ENCODE results near the gene DNMT1. TPM values are rescaled to one million over a fixed set of nuclear protein-coding genes. Genes with fewer than 3 reads are reported as not detected.

Gene DNMT1
- polyA plus RNA-seq, 1 donor from 2014 or later: 74.6 TPM

DNA sequence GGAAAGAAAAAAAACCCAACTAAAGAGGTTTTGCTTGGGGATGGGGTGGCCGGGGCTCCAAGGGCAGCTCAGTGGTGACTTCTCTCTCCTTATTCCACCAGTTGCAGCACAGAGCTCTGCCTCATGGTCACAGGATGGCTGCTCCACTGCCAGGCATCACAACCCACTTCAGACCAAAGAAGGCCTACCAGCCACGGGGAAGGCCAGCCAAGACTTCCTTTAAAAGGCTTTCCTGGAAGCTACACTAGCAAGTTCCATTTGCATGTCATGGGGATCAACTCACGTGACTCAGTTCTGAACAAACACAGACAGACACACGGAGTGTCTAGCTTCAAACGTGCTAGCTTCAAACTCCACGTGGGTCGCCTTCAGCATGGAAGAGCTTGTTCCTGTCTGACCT lies 61.8 kb downstream of the DNMT1 start:
- no peaks in the 10 kb centered on the region for H3K9me3 Mint-ChIP-seq
- H3K27me3 Mint-ChIP-seq: no peaks in the 10 kb centered on the region
- no peak overlapping the region for H3K27ac Mint-ChIP-seq
- peaks cover 2% of the 10 kb centered on the region for H3K36me3 Mint-ChIP-seq
- H3K4me3 Mint-ChIP-seq: no peak overlapping the region
- peaks cover 0 to 3% (median 0%) of the 10 kb centered on the region in 3 donors for H3K4me1 Mint-ChIP-seq

GRCh38 chr19:10126213-10126639 lies 68.5 kb downstream of the DNMT1 start:
- no peaks in the 10 kb centered on the region for H3K27me3 Mint-ChIP-seq
- H3K4me1 Mint-ChIP-seq: peaks cover 5 to 14% (median 11%) of the 10 kb centered on the region in 3 donors
- peak overlapping the region in 1 of 3 donors; percentile 12 for H3K27ac Mint-ChIP-seq
- no peaks in the 10 kb centered on the region for H3K9me3 Mint-ChIP-seq
- H3K36me3 Mint-ChIP-seq: peaks cover 2% of the 10 kb centered on the region
- peak overlapping the region in 2 of 4 donors; percentile 37 to 51 for H3K4me3 Mint-ChIP-seq

DNA sequence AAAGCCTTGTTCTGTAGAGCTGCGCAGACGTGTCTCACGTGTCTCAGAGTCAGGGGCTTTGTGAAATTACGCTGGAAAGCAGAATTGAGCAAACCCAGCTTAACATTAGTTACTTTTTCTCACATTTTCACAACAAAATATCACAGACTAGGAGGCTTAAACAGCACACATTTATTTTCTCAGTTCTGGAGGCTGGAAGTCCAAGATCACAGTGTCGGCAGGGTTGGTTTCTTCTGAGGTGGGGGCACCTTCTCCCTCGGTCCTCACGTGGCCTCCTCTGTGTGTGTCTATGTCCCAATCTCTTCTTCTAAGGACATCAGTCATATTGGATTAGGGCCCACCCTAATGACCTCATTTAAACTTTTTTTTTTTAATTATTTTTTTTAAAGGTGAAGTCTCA lies 70.3 kb downstream of the DNMT1 start:
- Mint-ChIP-seq H3K27me3 (no peaks in the 10 kb centered on the region), H3K4me3 (peak overlapping the region in 1 of 4 donors; percentile 40), H3K27ac (no peak overlapping the region), H3K4me1 (peaks cover 9 to 20% (median 10%) of the 10 kb centered on the region in 3 donors), H3K36me3 (peaks cover 2% of the 10 kb centered on the region), H3K9me3 (no peaks in the 10 kb centered on the region)

GRCh38 chr19:10122045-10122444 lies 72.7 kb downstream of the DNMT1 start:
- Mint-ChIP-seq H3K4me3 (peak overlapping the region in 1 of 4 donors; percentile 52), H3K27ac (peak overlapping the region in 1 of 3 donors; percentile 55), H3K4me1 (peaks cover 12 to 20% (median 13%) of the 10 kb centered on the region in 3 donors)

DNA sequence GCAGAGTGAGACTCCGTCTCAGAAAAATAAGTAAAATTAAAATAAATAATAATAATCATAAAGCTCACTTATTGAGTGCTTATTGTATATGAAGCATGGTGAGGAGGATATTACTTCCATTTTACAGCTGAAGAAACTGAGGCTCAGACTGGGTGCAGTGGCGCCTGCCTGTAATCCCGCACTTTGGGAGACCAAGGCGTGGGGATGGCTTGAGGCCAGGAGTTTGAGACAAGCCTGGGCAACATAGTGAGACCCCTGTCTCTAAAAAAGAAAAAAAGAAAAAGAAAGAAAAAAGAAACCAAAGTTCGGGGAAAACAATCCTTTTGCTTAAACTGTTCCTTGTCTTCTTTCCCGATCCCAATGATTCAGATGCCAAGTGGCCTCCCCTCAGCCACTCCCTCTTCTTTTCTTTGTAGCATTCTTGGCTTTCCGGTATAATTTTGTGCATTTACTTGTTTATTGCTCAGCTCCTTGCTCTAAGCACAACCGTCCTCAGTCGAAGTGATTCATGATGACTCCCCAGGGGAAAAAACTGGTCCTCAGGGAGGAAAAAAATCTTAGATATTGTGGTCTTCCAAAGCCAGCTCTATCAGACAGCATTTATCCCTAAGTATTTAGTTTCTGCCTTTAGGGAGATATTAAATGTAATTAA lies 74.1 kb downstream of the DNMT1 start:
- H3K4me1 Mint-ChIP-seq: peaks cover 9 to 14% (median 9%) of the 10 kb centered on the region in 3 donors
- peaks cover 5% of the 10 kb centered on the region for H3K36me3 Mint-ChIP-seq
- H3K27ac Mint-ChIP-seq: no peak overlapping the region
- no peaks in the 10 kb centered on the region for H3K9me3 Mint-ChIP-seq
- H3K27me3 Mint-ChIP-seq: no peaks in the 10 kb centered on the region
- no peak overlapping the region for H3K4me3 Mint-ChIP-seq

More at GRCh38 chr19:10122045-10122444, 72.7 kb downstream of the DNMT1 start:
- H3K9me3 Mint-ChIP-seq: no peaks in the 10 kb centered on the region
- H3K27me3 Mint-ChIP-seq: no peaks in the 10 kb centered on the region
- H3K36me3 Mint-ChIP-seq: peaks cover 6% of the 10 kb centered on the region

GRCh38 chr19:10118960-10119359 lies 75.8 kb downstream of the DNMT1 start:
- no peaks in the 10 kb centered on the region for H3K27me3 Mint-ChIP-seq
- H3K4me3 Mint-ChIP-seq: peak overlapping the region; percentile 90 to 98 (median 94)
- H3K36me3 Mint-ChIP-seq: peaks cover 5% of the 10 kb centered on the region
- no peaks in the 10 kb centered on the region for H3K9me3 Mint-ChIP-seq
- peaks cover 7 to 14% (median 9%) of the 10 kb centered on the region in 3 donors for H3K4me1 Mint-ChIP-seq
- peak overlapping the region in 1 of 3 donors; percentile 23 for H3K27ac Mint-ChIP-seq

DNA sequence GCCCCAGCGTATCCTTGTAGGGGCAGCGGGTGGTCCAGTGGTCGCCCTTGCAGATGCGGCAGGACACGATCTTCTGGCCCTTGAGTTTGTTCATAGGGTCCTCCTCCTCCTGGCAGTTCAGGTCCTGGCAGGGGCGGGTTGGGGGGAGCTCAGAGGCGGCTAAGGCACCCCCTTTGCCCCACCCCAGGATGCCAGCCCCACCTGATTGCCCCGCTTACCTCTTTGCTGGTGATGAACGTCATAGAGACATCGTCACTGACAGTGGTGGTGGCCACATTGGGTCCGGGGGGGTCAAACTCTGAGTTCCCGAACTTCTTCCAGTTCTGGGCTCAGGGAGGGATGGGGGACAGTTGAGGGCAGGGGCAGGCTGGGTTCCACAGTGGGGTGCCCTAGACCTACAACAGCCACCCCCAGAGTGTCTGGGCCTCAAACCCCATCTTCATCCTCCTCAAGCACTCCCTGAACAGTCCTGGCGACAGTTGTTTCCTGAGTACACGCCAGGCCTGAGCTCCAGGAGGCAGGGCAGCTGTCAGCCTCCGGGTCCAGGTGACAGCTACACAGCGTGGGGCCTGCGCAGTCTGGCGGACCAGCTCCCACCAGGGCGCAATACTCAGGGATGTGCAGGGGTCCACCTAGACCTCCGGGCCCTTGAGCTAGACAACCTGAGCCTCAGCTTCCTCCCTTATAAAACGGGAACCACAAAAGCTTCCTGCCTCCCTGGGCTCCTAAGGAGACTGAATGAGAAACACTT lies 77.7 kb downstream of the DNMT1 start:
- peak overlapping the region in 3 of 4 donors; percentile 23 to 84 (median 41) for H3K4me3 Mint-ChIP-seq
- H3K27ac Mint-ChIP-seq: peak overlapping the region in 1 of 3 donors; percentile 83
- peaks cover 15 to 16% (median 16%) of the 10 kb centered on the region in 3 donors for H3K4me1 Mint-ChIP-seq
- H3K27me3 Mint-ChIP-seq: peaks cover 2% of the 10 kb centered on the region
- H3K9me3 Mint-ChIP-seq: no peaks in the 10 kb centered on the region
- peaks cover 5% of the 10 kb centered on the region for H3K36me3 Mint-ChIP-seq

DNA sequence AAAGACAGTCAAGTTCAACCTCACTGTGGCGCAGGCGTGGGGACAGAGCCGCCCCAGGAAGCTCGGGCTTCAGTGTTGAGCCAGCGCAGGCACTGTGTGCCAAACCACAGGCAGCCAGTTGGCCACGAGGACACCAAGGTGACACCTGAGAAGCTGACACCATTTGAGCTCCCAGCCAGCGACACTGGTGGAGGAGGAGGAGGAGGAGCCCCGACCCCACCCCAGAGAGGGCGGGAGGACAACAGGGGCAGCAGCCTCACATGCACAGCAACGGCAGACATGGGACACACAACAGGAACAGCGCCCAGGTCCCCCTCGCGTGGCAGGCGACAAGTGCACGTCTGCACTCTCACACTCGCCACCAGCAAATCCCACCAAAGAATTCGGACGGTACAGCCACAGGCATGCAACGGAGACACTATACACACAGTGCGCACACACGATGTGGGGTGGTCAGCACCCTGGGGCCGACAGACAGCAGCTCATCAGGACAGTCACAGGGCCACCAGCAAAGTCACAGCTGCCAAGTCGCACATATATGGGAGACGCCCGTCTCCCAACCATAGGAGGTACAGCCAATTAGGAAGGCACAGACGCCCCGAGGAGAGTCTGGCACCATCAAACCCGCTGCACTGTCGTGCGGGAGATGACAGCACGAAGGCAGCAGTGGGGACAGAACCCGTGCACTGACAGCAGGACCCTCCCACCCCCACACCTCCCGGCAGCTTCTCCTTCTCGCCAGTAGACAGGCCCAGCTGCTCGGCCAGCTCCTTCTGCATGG lies 78.5 kb downstream of the DNMT1 start:
- Mint-ChIP-seq H3K27me3 (peaks cover 2% of the 10 kb centered on the region), H3K9me3 (no peaks in the 10 kb centered on the region), H3K36me3 (peaks cover 5% of the 10 kb centered on the region), H3K4me1 (peaks cover 17 to 22% (median 21%) of the 10 kb centered on the region in 3 donors), H3K27ac (peak overlapping the region in 2 of 3 donors; percentile 67 to 87), H3K4me3 (peak overlapping the region in 1 of 4 donors; percentile 84)

DNA sequence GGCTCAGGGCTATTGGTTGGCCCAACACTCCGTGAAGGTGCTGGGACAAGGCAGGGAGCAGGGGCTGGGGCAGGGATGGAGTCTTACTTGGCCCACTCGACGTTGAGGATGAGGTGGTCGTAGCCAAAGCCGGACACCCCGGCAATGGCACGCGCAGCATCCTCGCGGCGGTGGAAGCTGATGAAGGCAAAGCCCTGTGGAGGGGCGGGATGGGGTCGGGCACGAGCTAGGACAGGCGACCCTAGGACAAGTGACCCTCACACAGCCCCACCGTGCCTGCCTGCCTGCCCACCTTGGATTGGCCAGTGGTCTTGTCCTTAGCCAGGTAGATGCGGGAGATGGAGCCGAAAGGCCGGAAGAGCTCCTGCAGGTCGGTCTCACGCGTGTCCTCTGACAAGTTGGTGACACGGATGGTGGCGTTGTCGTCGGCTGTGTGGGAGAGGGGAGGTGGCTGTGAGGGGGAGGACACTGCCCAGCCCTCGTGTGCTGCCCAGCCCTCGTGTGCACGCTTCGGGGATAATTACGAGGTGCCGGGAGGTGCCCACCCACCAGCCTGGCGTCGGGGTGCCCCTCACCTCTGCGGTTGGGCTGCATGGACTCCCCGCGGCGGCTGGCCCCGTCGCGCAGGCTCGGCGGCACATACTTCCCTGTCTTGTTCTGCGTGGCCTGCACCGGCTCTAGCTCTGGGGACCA lies 79.2 kb downstream of the DNMT1 start:
- peak overlapping the region in 1 of 3 donors; percentile 67 for H3K27ac Mint-ChIP-seq
- H3K4me1 Mint-ChIP-seq: peaks cover 20 to 27% (median 24%) of the 10 kb centered on the region in 3 donors
- H3K4me3 Mint-ChIP-seq: peak overlapping the region in 1 of 4 donors; percentile 84
- no peaks in the 10 kb centered on the region for H3K9me3 Mint-ChIP-seq
- H3K27me3 Mint-ChIP-seq: peaks cover 2% of the 10 kb centered on the region
- H3K36me3 Mint-ChIP-seq: peaks cover 5% of the 10 kb centered on the region

DNA sequence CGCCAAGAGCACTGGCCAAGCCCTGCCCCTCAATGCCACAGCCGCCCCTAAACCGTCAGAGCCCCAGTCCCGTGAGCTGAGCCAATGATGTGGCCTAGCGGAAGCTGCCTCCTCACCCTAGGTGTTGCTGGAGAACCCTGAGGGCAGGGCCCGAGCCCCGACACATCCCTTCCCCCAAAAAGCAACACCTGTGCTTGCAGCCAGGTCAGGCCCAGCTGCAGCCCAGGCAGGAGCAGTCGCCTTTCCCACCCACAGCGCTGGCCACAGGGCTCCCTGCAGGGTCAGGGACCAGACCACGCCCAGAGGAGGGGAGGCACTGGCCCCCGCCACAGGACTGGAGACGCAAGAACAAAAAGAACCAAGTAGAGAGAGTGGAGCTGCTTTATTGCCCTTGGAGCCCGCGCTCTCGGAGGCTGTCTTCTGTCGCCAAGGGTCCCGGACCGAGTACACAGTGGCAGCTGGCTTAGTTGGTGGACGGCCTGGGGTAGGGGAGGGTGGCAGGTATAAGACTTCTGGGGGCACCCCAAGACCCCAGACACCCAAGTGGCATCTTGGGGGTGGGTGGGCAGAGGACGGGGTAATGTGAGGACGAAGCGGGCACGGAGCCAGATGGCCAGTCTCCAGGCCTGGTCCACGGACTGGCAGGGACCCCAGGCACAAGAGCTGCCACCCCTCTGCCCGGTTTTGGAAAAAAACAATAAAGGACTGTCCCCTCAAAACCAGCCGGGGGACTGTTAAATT lies 79.9 kb downstream of the DNMT1 start:
- Mint-ChIP-seq H3K27ac (peak overlapping the region in 1 of 3 donors; percentile 90), H3K4me3 (peak overlapping the region in 2 of 4 donors; percentile 40 to 43), H3K9me3 (no peaks in the 10 kb centered on the region), H3K4me1 (peaks cover 17 to 27% (median 27%) of the 10 kb centered on the region in 3 donors), H3K36me3 (peaks cover 5% of the 10 kb centered on the region), H3K27me3 (peaks cover 2% of the 10 kb centered on the region)

DNA sequence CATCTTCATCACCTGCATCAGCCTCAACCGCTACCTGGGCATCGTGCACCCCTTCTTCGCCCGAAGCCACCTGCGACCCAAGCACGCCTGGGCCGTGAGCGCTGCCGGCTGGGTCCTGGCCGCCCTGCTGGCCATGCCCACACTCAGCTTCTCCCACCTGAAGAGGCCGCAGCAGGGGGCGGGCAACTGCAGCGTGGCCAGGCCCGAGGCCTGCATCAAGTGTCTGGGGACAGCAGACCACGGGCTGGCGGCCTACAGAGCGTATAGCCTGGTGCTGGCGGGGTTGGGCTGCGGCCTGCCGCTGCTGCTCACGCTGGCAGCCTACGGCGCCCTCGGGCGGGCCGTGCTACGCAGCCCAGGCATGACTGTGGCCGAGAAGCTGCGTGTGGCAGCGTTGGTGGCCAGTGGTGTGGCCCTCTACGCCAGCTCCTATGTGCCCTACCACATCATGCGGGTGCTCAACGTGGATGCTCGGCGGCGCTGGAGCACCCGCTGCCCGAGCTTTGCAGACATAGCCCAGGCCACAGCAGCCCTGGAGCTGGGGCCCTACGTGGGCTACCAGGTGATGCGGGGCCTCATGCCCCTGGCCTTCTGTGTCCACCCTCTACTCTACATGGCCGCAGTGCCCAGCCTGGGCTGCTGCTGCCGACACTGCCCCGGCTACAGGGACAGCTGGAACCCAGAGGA lies 80.6 kb downstream of the DNMT1 start:
- Mint-ChIP-seq H3K9me3 (no peaks in the 10 kb centered on the region), H3K27ac (peak overlapping the region in 2 of 3 donors; percentile 63 to 90), H3K4me1 (peaks cover 14 to 27% (median 24%) of the 10 kb centered on the region in 3 donors), H3K36me3 (peaks cover 5% of the 10 kb centered on the region), H3K4me3 (peak overlapping the region in 2 of 4 donors; percentile 40 to 68), H3K27me3 (peaks cover 2% of the 10 kb centered on the region)

DNA sequence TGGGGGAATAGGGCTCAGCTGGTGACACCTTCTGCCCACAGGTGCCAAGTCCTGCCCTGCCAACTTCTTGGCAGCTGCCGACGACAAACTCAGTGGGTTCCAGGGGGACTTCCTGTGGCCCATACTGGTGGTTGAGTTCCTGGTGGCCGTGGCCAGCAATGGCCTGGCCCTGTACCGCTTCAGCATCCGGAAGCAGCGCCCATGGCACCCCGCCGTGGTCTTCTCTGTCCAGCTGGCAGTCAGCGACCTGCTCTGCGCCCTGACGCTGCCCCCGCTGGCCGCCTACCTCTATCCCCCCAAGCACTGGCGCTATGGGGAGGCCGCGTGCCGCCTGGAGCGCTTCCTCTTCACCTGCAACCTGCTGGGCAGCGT lies 81.2 kb downstream of the DNMT1 start:
- H3K4me1 Mint-ChIP-seq: peaks cover 14 to 24% (median 22%) of the 10 kb centered on the region in 3 donors
- peak overlapping the region in 2 of 4 donors; percentile 56 to 68 for H3K4me3 Mint-ChIP-seq

GRCh38 chr19:10112895-10113591 lies 81.7 kb downstream of the DNMT1 start:
- Mint-ChIP-seq H3K36me3 (peaks cover 5% of the 10 kb centered on the region), H3K4me3 (peak overlapping the region; percentile 56 to 90 (median 78)), H3K9me3 (no peaks in the 10 kb centered on the region), H3K27me3 (peaks cover 2% of the 10 kb centered on the region), H3K4me1 (peaks cover 14 to 24% (median 22%) of the 10 kb centered on the region in 3 donors), H3K27ac (peak overlapping the region; percentile 55 to 96 (median 90))

More for the DNA sequence above, 81.2 kb downstream of the DNMT1 start:
- H3K9me3 Mint-ChIP-seq: no peaks in the 10 kb centered on the region
- peak overlapping the region in 2 of 3 donors; percentile 63 to 90 for H3K27ac Mint-ChIP-seq
- H3K27me3 Mint-ChIP-seq: peaks cover 2% of the 10 kb centered on the region
- H3K36me3 Mint-ChIP-seq: peaks cover 5% of the 10 kb centered on the region
